Smooth muscle cell (in vitro differentiated cells): Measurements from ENCODE around the gene GTPBP1. TPM values are rescaled to one million over a fixed set of nuclear protein-coding genes. Genes with fewer than 3 reads are reported as not detected.

Source experiments
- DNase-seq: peaks from one replicate; lab custom pipeline; 2025; ENCODE audit not compliant: unreplicated experiment; lab: John Stamatoyannopoulos, UW
- H2AFZ ChIP-seq: fragments of 200-600 bp; sonication (generic); 2 replicates; pipeline ENCODE4 v1.6.0; 2016; ENCODE audit warnings: antibody characterized with exemption, low read depth, mild to moderate bottlenecking
- H3F3A ChIP-seq: fragments of 200-600 bp; sonication (generic); 2 replicates; pipeline ENCODE4 v1.6.0; 2017; ENCODE audit warnings: antibody characterized with exemption, low read depth
- H3K27ac ChIP-seq: fragments of 200-600 bp; sonication (generic); 2 replicates; pipeline ENCODE4 v1.5.1; 2016; ENCODE audit warnings: low read depth, mild to moderate bottlenecking
- H3K27me3 ChIP-seq: fragments of 200-600 bp; sonication (generic); 2 replicates; pipeline ENCODE4 v1.6.1; 2016; ENCODE audit warnings: low read depth, mild to moderate bottlenecking
- H3K36me3 ChIP-seq: fragments of 200-600 bp; sonication (generic); 2 replicates; pipeline ENCODE4 v1.5.1; 2016; ENCODE audit warnings: low read depth
- H3K4me1 ChIP-seq: fragments of 200-600 bp; sonication (generic); 2 replicates; pipeline ENCODE4 v1.5.1; 2016; ENCODE audit warnings: low read depth
- H3K4me2 ChIP-seq: fragments of 200-600 bp; sonication (generic); 2 replicates; pipeline ENCODE4 v1.6.0; 2016; ENCODE audit warnings: mild to moderate bottlenecking
- H3K4me3 ChIP-seq: fragments of 200-600 bp; sonication (generic); 2 replicates; pipeline ENCODE4 v1.5.1; 2016; ENCODE audit warnings: mild to moderate bottlenecking
- H3K79me2 ChIP-seq: fragments of 200-600 bp; sonication (generic); 2 replicates; pipeline ENCODE4 v1.6.0; 2016; ENCODE audit warnings: low read depth, mild to moderate bottlenecking
- H3K9ac ChIP-seq: fragments of 200-600 bp; sonication (generic); 2 replicates; pipeline ENCODE4 v1.6.0; 2016; ENCODE audit warnings: low read depth
- H3K9me3 ChIP-seq: fragments of 200-600 bp; sonication (generic); replicated peaks from 2 replicates; pipeline ENCODE4 v1.5.1; 2016; ENCODE audit warnings: low read depth
- H4K20me1 ChIP-seq: fragments of 200-600 bp; sonication (generic); 2 replicates; pipeline ENCODE4 v1.6.0; 2016; ENCODE audit warnings: low read depth
- CTCF ChIP-seq: fragments of 200-600 bp; sonication (generic); IDR thresholded peaks from 2 replicates; pipeline ENCODE4 v1.5.1; 2017; ENCODE audit warnings: borderline replicate concordance, mild to moderate bottlenecking, antibody characterized with exemption; ENCODE audit not compliant: insufficient read depth, poor library complexity, severe bottlenecking
- WGBS: methylation state at CpG from one replicate; pipeline ENCODE4 v1.1.7; 2016; ENCODE audit warnings: low lambda C conversion rate; 5-methylcytosine and 5-hydroxymethylcytosine counted together
- polyA plus RNA-seq: library from polyadenylated mRNA; unstranded; fragments of >200 nt; fragmentation: Nextera tagmentation; extraction: Ambion mirVana; gene quantifications from 2 replicates; pipeline ENCODE4 v1.2.1, GENCODE V29; 2016
- total RNA-seq: library from RNA; depleted of rRNA; stranded (reverse); fragments of >200 nt; gene quantifications from 2 replicates; pipeline ENCODE4 v1.2.3, GENCODE V29; 2014

Gene GTPBP1
- total and polyA plus RNA-seq, 2 experiments from 2014 or later = 23.7 to 25.3 TPM

GRCh38 chr22:38738475-38739070 is 32.8 kb downstream of the GTPBP1 start:
- H3K9me3 ChIP-seq = no peaks in the 10 kb centered on the region
- no peak overlapping the region for H3K9ac ChIP-seq
- peaks cover 9% of the 10 kb centered on the region for H3K36me3 ChIP-seq
- no peak overlapping the region for H2AFZ ChIP-seq
- no peaks in the 10 kb centered on the region for H3K79me2 ChIP-seq
- H3K27me3 ChIP-seq = no peaks in the 10 kb centered on the region
- no peak overlapping the region for H3K4me2 ChIP-seq
- TF ChIP-seq CTCF = no peak
- H3K4me3 ChIP-seq = no peak overlapping the region
- no peak for DNase-seq
- peaks cover 5% of the 10 kb centered on the region for H4K20me1 ChIP-seq
- no peaks in the 10 kb centered on the region for H3K4me1 ChIP-seq
- H3F3A ChIP-seq = no peaks in the 10 kb centered on the region
- WGBS = over 99% methylated on average over 18 of the region's 18 CpGs
- no peak overlapping the region for H3K27ac ChIP-seq

- Histone ChIP-seq H3F3A (no peaks in the 10 kb centered on the region), H3K9me3 (no peaks in the 10 kb centered on the region), H3K27ac (no peak overlapping the region), H4K20me1 (no peaks in the 10 kb centered on the region), H3K9ac (no peak overlapping the region), H3K36me3 (peaks cover 9% of the 10 kb centered on the region), H3K4me1 (no peaks in the 10 kb centered on the region), H3K27me3 (no peaks in the 10 kb centered on the region), H2AFZ (no peak overlapping the region), H3K79me2 (no peaks in the 10 kb centered on the region), H3K4me2 (no peak overlapping the region), H3K4me3 (no peak overlapping the region)
- DNase-seq = no peak
- WGBS = 97% methylated on average over 20 of the region's 20 CpGs
- TF ChIP-seq CTCF = no peak
These were observed 33.7 kb downstream of the GTPBP1 start for GRCh38 chr22:38739300-38740055.

DNA sequence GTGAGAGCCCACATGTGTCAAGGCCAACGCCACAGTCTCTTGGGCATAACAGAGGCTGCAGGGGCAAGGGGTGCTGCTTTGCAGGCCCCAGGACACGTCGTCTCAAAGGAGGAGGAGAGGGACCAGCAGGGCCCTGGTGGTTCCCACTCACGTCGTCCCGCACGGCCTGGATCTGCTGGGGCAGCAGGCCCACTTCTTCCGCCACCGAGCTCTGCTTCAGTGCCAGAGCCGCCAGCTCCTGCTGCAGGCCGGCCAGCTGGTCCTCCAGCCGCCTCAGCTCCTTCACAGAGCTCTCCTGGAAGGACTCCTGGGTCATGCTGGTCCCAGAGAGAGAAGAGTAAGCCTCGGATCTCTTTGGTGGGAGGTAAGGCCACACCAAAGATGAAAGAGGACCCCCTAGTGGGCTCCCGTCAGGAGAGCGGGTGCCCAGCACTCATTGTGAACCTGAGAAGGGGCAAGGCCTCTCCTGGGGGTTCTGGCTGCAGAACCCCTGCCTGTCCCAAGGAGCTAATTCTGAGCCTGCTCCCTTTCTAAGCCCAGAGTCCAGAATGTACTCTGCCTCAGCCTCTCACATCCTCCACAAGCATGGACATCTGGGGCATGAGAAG is 34.5 kb downstream of the GTPBP1 start:
- Histone ChIP-seq H4K20me1 (no peaks in the 10 kb centered on the region), H3K9ac (no peak overlapping the region), H3F3A (no peaks in the 10 kb centered on the region), H2AFZ (no peak overlapping the region), H3K4me2 (no peak overlapping the region), H3K36me3 (peaks cover 9% of the 10 kb centered on the region), H3K79me2 (no peaks in the 10 kb centered on the region), H3K27me3 (no peaks in the 10 kb centered on the region), H3K27ac (no peak overlapping the region), H3K9me3 (no peaks in the 10 kb centered on the region), H3K4me3 (no peak overlapping the region), H3K4me1 (no peaks in the 10 kb centered on the region)
- TF ChIP-seq CTCF = no peak
- 98% methylated on average over 15 of the region's 15 CpGs for WGBS
- no peak for DNase-seq
